ENCODE measurements around the gene PHF1. TPM values are rescaled to one million over a fixed set of nuclear protein-coding genes. Genes with fewer than 3 reads are reported as not detected.

The PHF1 gene
- total and polyA plus RNA-seq, 2 of the 4 experiments (the other 2 are of a cell fraction), result 9.0 to 47.2 TPM

DNA sequence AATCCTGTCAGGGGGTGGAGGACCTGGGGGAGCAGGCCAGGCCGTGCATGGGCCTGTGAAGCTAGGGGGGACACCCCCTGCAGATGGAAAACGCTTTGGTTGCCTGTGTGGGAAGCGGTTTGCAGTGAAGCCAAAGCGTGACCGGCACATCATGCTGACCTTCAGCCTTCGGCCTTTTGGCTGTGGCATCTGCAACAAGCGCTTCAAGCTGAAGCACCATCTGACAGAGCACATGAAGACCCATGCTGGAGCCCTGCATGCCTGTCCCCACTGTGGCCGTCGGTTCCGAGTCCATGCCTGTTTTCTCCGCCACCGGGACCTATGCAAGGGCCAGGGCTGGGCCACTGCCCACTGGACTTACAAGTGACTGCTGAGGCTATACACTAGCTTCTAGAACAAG is 45.3 kb downstream of the PHF1 start:
- H2AK9ac ChIP-seq (replicated peaks; ENCODE audit: low read depth, low read length, poor library complexity), result peak overlapping the region; percentile 44
- dilution Hi-C loops (cut with HindIII; ENCODE audit: low sequenced_read_pairs, unreplicated experiment), result no loop called here
- no peak overlapping the region for H2BK20ac ChIP-seq (ENCODE audit: low read depth, low read length)
- in situ Hi-C loops (cut with MboI; ENCODE audit: low sequenced_read_pairs), result loop anchor here (10.0 kb wide), 1 partner anchor 249 kb away; no protein-coding TSS in a partner anchor
- WGBS, 2 experiments (ENCODE audit: extremely low coverage in 2 of 2, insufficient read length in 1 of 2), result 97% methylated on average over 7 of the region's 12 CpGs; no CpG with 5 or more reads in 1 of the 2 experiments
- no peak overlapping the region for H2BK120ac ChIP-seq (ENCODE audit: low read depth, low read length)
- H2AFZ ChIP-seq (replicated peaks; ENCODE audit: low read length, poor library complexity), result peak overlapping the region; percentile 17
- no TSS peak for BruUV-seq (replicated peaks)
- H4K91ac ChIP-seq (ENCODE audit: insufficient read depth, low read depth, low read length), result no peak overlapping the region
- TF ChIP-seq FOS (IDR thresholded peaks at IDR 0.05; ENCODE audit: low read depth, low read length) (no peak), RCOR1 (IDR thresholded peaks at IDR 0.05; ENCODE audit: insufficient replicate concordance, low read length) (no peak), POLR2A (IDR thresholded peaks at IDR 0.05; ENCODE audit: low read depth, low read length) (no peak)
- no peak overlapping the region for H3K18ac ChIP-seq (ENCODE audit: low read depth, low read length)
- no peaks in the 10 kb centered on the region for H3K9me3 ChIP-seq (ENCODE audit: control insufficient read depth, insufficient read depth, low read length)
- H3K9me1 ChIP-seq (ENCODE audit: insufficient read depth, low read length), result peaks cover 3% of the 10 kb centered on the region; the same call in 1 of the 2 replicates
- H3K79me1 ChIP-seq (ENCODE audit: low read depth in 1 of 2, low read length in 2 of 2), result peaks cover 26 to 40% of the 10 kb centered on the region in 2 experiments; a peak in 3 of 4 replicates
- CTCF ChIA-PET, result no interaction called here
- intact Hi-C loops (cut with micrococcal nuclease), result loop anchor here (10.0 kb wide), 1 partner anchor 219 kb away; no protein-coding TSS in a partner anchor
- ATAC-seq (ENCODE audit: low read depth), result no peak
- H4K8ac ChIP-seq (ENCODE audit: low read depth in 2 of 2, low read length in 2 of 2), result no peak overlapping the region
- H3K56ac ChIP-seq (ENCODE audit: extremely low read depth, insufficient read depth, low read length), result no peak overlapping the region
- H3K27me3 ChIP-seq (ENCODE audit: control insufficient read depth, insufficient read depth, low read length), result no peaks in the 10 kb centered on the region
- peaks cover 4% of the 10 kb centered on the region for H3K4me1 ChIP-seq (ENCODE audit: control insufficient read depth, insufficient read depth, low read length)
- no peaks in the 10 kb centered on the region for H4K20me1 ChIP-seq (ENCODE audit: insufficient read depth, low read length)
- H3K14ac ChIP-seq (replicated peaks; ENCODE audit: low read depth, low read length), result no peak overlapping the region
- no peak overlapping the region for H3K4me3 ChIP-seq (ENCODE audit: insufficient read depth, low read depth, low read length)
- no peak overlapping the region for H3K4me2 ChIP-seq (ENCODE audit: low read depth, low read length)
- H3K23ac ChIP-seq (ENCODE audit: low read depth, low read length), result no peak overlapping the region
- no peak overlapping the region for H2AK5ac ChIP-seq (ENCODE audit: low read depth, low read length)
- no peak overlapping the region for H2BK15ac ChIP-seq (ENCODE audit: low read depth, low read length)
- H3K4ac ChIP-seq (ENCODE audit: low read depth, low read length), result no peak overlapping the region
- POLR2A ChIA-PET (ENCODE audit: unreplicated experiment), result no interaction called here
- H3K27ac ChIP-seq (ENCODE audit: insufficient read depth, low read length), result no peak overlapping the region
- H3K9ac ChIP-seq (ENCODE audit: low read depth, low read length), result no peak overlapping the region
- no peak overlapping the region for H2BK5ac ChIP-seq (ENCODE audit: low read depth, low read length, poor library complexity, severe bottlenecking)
- H3K36me3 ChIP-seq (ENCODE audit: control insufficient read depth, insufficient read depth, low read length), result peaks cover 10% of the 10 kb centered on the region; the same call in 1 of the 2 replicates
- no peak for DNase-seq
- no peak overlapping the region for H4K5ac ChIP-seq (ENCODE audit: low read depth, low read length)
